ENCODE data around the gene UBP1.

DNA sequence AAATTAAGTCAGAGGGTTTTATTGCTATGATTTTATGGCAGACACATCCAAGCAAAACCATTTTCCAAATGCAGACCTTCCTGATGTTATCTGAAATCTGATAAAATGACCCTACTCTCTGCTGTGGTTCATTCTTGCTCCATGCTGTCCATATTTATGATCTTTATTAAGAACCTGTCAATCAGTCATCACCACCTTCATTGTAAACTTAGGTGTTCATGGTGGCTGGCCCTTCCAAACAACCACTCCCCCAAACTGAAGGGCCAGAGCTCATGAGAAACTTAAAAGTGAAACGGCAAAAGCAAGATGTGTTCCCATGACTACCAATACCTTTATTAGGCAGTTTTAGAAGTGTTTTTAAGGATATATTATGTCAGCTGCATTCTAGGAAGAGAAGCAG lies 53.6 kb downstream of the UBP1 start:
- TF ChIP-seq, protein P1, sequence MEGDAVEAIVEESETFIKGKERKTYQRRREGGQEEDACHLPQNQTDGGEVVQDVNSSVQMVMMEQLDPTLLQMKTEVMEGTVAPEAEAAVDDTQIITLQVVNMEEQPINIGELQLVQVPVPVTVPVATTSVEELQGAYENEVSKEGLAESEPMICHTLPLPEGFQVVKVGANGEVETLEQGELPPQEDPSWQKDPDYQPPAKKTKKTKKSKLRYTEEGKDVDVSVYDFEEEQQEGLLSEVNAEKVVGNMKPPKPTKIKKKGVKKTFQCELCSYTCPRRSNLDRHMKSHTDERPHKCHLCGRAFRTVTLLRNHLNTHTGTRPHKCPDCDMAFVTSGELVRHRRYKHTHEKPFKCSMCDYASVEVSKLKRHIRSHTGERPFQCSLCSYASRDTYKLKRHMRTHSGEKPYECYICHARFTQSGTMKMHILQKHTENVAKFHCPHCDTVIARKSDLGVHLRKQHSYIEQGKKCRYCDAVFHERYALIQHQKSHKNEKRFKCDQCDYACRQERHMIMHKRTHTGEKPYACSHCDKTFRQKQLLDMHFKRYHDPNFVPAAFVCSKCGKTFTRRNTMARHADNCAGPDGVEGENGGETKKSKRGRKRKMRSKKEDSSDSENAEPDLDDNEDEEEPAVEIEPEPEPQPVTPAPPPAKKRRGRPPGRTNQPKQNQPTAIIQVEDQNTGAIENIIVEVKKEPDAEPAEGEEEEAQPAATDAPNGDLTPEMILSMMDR (IDR thresholded peaks at IDR 0.05), result no peak
- no peak for TF ChIP-seq POLR2A (IDR thresholded peaks at IDR 0.05)
- no peak for TF ChIP-seq POLR2AphosphoS5 (IDR thresholded peaks at IDR 0.05)
- no peak for TF ChIP-seq EP300 (IDR thresholded peaks at IDR 0.05; ENCODE audit: low read depth)

Measured in transverse colon (tissue), 4 donors.